SK-MEL-5 (cell line): ENCODE results near the gene CXorf49. TPM values are rescaled to one million over a fixed set of nuclear protein-coding genes. Genes with fewer than 3 reads are reported as not detected.
"Not testable (repeated sequence)": the region's sequence is repeated elsewhere in the genome, so short reads cannot be mapped to it uniquely, and the experiment has no call there.

ENCODE experiments used
- DNase-seq: peaks from one replicate; pipeline ENCODE4 v3.0.0-alpha.2; 2016; ENCODE audit warnings: low read depth, low spot score
- in situ Hi-C: cut with HindIII; loops from 2 replicates; pipeline ENCODE4 v1.10.0; 2016; ENCODE audit warnings: low sequenced_read_pairs, high pct_unique_total_duplicates, low pct_unique_long_range_greater_than_20kb
- polyA plus RNA-seq, 2 experiments: library from polyadenylated mRNA; depleted of rRNA; stranded (reverse); fragments of >200 nt; gene quantifications; 2 replicates each; pipeline ENCODE4 v1.2.3, GENCODE V29; 2015
- total RNA-seq: library from RNA; depleted of rRNA; stranded (reverse); fragments of >200 nt; shearing (Covaris generic); gene quantifications from 2 replicates; pipeline ENCODE4 v1.2.3, GENCODE V29; 2014; rRNA removed

The CXorf49 gene
- total RNA-seq: not detected in 2 replicates
- polyA plus RNA-seq (2015; cell fraction: cytosol; rRNA removed): not detected in 2 replicates
- polyA plus RNA-seq (2015; cell fraction: nucleus; rRNA removed): 1.4 TPM in 1 of 2 replicates, not detected in the other

DNA sequence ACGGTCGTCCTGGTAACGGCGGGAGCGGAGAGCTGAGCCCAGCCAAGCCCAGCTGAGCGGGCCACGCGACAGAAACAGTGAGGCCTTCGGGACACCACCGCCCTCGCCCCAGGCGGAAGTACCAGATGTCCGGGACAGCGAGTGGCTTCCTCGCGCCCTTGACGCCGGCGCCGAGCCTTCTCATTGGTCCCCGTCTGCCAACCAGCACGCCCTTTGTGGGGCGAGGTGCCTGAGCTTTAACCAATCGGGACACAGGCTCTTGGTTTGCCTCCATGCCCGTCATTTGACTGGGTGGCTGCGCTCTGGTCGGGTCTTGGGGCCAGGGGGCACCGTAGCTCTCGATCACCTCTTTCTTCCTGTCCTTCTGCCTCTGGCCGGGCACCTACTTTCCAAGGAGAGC lies at the start of gene CXorf49:
TSS of gene CXorf49 (minus strand) at position 101 of the 400 bp plus-strand sequence. CDS start 134 bp downstream, outside the sequence.
- in situ Hi-C loops, DNase-seq: not testable (repeated sequence)

DNA sequence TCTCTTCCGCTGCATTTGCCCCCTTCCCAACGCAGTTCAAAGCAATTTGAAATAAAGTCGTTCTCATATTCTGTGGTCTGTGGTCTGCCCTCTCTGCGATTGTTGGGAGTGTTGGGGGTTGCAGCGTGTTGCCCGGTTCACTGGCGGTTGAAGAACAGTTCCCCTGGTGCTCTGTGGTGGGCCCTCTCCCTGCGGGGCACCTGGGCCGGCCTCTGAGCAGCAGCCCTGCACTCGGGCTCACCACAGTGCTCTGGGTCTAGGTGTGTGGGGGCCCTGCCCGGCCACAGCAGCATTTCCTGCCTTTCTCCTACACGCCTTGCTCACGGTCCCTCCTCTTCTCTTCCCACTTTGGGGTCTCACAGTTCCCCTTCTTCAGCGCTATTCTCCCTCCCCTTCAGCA lies 49.0 kb upstream of the CXorf49 start:
- DNase-seq, in situ Hi-C loops: not testable (repeated sequence)

DNA sequence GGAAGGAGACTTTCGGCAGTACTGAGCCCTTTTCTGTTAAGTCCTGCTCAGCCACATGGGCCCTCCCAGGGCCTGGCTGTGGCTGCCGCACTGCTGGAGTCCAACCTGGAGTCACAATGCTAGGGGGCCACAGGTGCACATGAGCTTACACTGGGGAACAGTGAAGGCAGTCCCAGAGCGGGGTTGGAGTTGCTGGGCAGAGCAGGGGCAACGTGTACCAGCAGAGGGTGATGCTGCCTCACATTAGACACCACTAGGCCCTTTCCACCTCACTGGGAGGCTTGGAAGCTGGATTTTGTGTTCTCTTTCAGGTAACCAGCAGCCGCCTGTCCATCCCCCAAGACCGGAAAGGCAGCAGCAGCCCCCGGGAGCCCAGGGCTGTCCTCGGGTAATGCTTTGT lies 47.5 kb upstream of the CXorf49 start:
- in situ Hi-C loops: not testable (repeated sequence)

DNA sequence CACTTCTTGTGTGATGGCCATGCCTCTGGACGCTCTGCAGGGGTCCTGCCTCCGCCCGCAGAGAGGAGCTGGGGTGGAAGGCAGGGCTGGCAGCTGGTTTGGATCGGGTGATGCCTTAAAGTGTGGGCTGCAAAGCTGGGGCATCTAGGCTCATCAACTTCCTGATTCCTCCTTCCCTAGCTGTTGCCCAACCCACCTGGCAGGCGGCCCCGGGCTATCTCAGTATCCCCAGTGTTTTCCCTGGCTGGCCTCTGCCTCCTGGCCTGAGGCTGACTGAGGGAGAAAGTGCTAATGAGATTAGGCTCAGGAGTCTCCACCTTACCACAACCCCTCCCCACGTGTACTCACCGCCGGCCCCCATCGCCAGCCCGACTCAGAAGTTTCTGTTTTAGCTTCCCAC lies 46.7 kb upstream of the CXorf49 start:
- in situ Hi-C loops, DNase-seq: not testable (repeated sequence)

More for the DNA sequence above, 47.5 kb upstream of the CXorf49 start:
- DNase-seq: not testable (repeated sequence)

DNA sequence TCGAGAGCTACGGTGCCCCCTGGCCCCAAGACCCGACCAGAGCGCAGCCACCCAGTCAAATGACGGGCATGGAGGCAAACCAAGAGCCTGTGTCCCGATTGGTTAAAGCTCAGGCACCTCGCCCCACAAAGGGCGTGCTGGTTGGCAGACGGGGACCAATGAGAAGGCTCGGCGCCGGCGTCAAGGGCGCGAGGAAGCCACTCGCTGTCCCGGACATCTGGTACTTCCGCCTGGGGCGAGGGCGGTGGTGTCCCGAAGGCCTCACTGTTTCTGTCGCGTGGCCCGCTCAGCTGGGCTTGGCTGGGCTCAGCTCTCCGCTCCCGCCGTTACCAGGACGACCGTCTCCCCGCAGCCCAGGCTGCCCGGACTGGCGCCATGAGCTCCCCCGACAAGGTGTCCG lies 45.0 kb upstream of the CXorf49 start, which contains the start of gene CXorf49B:
TSS of gene CXorf49B (plus strand) at position 301 of the 400 bp plus-strand sequence. CDS start at position 376, 75 bp downstream.
- DNase-seq, in situ Hi-C loops: not testable (repeated sequence)

DNA sequence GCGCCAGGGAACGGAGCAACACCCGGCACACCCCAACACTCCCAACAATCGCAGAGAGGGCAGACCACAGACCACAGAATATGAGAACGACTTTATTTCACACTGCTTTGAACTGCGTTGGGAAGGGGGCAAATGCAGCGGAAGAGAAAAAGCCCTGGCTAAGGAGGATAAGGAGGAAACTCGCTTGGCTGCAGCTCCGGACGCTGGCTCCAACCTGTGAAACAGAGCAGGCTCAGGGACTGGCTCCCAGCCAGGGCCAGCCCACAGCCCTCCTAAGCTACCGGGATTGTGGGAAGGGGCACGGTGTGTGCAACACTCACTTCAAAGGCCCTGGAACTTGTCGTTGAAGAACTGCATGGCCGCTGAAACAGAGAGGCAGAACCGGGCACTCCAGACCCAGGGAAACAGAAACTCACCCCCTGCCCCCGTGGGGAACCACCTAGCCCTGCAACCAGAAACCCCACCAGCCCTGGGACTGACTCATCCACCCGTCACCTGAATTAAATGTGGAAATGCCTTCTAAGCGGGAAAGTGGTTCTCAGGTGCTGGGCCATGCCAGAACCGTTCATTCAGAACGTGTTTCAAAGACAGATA lies 42.7 kb upstream of the CXorf49 start:
- in situ Hi-C loops, DNase-seq: not testable (repeated sequence)

DNA sequence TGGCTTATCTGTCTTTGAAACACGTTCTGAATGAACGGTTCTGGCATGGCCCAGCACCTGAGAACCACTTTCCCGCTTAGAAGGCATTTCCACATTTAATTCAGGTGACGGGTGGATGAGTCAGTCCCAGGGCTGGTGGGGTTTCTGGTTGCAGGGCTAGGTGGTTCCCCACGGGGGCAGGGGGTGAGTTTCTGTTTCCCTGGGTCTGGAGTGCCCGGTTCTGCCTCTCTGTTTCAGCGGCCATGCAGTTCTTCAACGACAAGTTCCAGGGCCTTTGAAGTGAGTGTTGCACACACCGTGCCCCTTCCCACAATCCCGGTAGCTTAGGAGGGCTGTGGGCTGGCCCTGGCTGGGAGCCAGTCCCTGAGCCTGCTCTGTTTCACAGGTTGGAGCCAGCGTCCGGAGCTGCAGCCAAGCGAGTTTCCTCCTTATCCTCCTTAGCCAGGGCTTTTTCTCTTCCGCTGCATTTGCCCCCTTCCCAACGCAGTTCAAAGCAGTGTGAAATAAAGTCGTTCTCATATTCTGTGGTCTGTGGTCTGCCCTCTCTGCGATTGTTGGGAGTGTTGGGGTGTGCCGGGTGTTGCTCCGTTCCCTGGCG lies 2.3 kb upstream of the CXorf49 start:
- DNase-seq, in situ Hi-C loops: not testable (repeated sequence)

DNA sequence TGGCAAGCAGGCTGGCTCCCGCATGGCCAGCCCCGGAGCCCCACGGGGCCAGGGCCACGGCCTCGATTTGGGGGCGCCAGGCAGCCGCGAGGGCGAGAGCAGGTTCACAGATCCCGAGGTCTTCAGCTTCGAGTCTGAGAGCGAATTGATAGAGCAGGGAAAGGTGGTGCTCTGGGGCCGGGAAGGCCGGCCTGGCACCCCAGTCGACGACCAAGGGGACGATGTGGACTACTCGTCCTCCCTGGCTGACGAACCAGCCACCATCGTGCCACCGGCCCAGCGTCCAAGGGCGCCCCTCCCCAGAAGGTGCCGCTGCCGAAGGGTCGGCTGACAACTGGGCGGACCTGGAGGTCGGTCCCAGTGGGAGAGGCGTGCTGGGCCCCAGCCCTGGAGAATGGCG lies 1.1 kb upstream of the CXorf49 start:
- DNase-seq, in situ Hi-C loops: not testable (repeated sequence)

DNA sequence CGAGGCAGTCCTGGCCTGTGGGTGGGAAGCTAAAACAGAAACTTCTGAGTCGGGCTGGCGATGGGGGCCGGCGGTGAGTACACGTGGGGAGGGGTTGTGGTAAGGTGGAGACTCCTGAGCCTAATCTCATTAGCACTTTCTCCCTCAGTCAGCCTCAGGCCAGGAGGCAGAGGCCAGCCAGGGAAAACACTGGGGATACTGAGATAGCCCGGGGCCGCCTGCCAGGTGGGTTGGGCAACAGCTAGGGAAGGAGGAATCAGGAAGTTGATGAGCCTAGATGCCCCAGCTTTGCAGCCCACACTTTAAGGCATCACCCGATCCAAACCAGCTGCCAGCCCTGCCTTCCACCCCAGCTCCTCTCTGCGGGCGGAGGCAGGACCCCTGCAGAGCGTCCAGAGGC lies 1.8 kb downstream of the CXorf49 start:
- DNase-seq, in situ Hi-C loops: not testable (repeated sequence)

DNA sequence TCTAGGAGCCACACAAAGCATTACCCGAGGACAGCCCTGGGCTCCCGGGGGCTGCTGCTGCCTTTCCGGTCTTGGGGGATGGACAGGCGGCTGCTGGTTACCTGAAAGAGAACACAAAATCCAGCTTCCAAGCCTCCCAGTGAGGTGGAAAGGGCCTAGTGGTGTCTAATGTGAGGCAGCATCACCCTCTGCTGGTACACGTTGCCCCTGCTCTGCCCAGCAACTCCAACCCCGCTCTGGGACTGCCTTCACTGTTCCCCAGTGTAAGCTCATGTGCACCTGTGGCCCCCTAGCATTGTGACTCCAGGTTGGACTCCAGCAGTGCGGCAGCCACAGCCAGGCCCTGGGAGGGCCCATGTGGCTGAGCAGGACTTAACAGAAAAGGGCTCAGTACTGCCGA lies 2.5 kb downstream of the CXorf49 start:
- DNase-seq, in situ Hi-C loops: not testable (repeated sequence)

DNA sequence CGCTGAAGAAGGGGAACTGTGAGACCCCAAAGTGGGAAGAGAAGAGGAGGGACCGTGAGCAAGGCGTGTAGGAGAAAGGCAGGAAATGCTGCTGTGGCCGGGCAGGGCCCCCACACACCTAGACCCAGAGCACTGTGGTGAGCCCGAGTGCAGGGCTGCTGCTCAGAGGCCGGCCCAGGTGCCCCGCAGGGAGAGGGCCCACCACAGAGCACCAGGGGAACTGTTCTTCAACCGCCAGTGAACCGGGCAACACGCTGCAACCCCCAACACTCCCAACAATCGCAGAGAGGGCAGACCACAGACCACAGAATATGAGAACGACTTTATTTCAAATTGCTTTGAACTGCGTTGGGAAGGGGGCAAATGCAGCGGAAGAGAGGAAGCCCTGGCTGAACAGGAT lies 4.0 kb downstream of the CXorf49 start:
- in situ Hi-C loops, DNase-seq: not testable (repeated sequence)

DNA sequence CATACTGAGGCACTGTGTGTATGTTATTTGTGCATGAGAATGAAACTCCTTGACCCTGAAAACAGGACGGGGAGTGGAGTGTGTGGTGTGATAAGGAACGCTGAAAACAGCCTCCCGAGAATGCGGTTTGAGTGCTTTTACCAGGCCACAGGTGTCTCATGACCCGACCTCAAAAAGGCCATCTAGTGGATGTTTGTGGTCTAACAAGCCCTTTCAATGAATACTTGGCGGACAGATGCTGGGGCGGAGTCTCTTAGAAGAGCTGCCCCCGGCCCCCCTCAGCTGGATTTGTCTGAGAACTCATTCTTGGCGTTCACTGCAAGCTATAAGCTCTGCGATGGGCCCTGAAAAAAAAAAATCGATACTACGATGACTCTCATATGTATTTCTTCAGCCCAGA lies 15.2 kb downstream of the CXorf49 start:
- DNase-seq, in situ Hi-C loops: not testable (repeated sequence)

DNA sequence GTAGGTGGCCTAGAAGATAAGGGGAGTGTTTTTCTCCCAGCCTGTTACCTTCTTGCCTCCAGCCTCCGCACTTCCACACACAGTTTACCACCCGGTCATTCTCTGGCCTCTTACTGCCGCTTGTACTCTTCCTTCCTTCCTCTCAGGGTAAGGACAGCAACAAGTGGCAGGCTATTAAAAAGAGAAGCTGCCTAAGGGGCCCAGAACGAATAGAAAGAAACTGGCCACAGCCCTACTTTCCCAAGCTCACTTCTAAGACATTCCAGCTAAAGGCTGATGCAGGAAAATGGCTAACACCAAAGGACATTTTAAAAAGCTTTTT lies 19.1 kb downstream of the CXorf49 start:
- DNase-seq: not testable (repeated sequence)

DNA sequence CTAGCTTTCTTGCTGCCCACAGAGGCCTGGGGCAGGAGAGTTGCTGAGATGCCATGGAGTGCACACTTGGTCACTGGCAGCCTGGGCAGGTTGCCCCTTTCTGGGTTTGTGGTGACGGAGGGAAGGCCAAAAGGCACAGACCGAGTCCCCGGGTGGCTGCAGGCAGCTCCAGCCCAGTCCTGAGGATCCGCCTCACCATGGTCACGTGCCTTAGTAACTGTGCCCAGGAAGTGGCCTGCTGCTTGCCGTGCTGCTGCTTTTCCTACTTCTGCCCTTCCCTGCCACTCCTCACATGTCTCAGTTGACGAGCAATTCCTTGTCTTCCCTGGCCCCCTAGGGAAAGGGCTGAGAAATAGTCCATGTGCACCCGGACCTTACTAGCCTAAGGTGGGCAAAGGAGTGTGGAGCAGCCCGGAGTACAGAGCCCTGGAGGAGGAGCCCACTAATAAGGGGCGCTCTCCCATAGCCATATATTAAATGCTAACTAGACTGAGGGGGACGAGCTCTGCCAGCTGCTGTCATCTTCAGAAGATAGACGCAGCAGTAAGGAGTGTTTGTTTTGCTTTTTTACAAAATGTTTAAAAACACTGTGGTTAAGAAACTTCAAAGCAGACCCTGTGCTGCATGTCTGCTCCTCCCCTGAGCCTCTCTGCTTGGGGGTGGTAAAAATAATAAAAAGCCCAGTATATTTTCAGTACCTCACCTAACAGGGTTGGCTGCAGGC lies 19.6 kb downstream of the CXorf49 start:
- DNase-seq, in situ Hi-C loops: not testable (repeated sequence)

More for the DNA sequence above, 19.1 kb downstream of the CXorf49 start:
- in situ Hi-C loops: not testable (repeated sequence)

DNA sequence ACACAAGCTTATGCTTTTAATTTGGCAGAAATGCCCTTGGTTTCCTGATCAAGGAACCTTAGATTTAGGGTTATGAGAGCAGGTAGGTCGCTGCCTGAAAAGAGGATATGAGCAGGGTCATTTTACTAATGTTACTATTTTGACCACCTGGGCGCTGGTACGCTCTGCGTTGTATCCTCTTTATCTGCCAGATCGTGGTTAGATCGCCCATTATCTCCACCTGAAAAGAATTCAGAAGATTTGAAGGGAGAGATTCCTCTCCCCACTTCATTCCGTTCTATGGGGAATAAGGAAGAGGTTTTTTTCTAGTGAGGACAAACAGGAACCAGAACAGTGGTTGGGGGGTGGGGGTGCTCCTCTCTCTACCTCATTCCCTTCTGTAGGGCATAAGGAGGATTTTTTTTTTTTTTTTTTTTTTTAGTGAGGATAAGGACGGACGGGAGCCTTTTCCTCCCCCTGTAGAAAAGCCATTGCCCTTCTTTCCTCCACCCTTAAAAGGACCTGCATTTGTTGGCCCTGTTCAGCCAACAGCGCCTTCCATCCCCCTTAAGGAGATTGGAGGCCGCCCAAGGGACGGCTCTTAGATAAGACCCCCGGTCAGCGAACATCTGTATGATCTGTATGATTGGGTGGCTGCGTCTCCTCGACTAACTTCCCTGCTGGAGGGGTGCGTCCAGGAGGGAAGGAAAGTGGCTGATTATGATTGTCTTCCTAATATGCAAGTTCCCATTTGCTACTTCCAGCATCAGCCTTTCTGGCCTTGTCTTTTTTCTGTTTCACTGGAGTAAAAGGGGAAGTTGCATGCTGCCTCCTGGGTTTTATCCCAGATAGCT lies 20.4 kb downstream of the CXorf49 start:
- in situ Hi-C loops, DNase-seq: not testable (repeated sequence)

DNA sequence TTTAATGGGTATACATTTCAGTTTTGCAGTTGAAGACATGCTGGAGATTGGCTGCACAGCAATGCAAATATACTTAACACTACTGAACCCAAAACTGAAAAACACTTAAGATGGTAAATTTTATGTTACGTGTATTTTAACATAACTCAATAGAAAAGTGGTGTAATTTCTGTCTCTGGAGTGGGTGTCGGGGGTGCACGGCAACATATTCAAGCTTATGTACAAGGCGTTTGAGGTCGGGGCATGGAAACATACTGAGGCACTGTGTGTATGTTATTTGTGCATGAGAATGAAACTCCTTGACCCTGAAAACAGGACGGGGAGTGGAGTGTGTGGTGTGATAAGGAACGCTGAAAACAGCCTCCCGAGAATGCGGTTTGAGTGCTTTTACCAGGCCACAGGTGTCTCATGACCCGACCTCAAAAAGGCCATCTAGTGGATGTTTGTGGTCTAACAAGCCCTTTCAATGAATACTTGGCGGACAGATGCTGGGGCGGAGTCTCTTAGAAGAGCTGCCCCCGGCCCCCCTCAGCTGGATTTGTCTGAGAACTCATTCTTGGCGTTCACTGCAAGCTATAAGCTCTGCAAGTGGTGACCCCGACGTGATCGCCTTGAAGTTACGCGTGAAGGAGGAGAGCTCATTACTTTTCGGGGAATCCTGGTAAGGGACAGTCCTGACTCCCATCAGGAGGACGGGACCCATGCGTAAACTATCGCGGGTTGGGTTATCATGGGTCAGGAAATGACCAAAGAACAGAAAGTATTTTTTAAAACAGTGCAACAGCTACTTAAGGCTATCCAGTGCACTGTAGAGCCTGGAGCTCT lies 21.2 kb downstream of the CXorf49 start:
- in situ Hi-C loops, DNase-seq: not testable (repeated sequence)
